Fibroblast of pulmonary artery (primary cell): Measurements from ENCODE around the gene IGF2R.

Source experiments
- DNase-seq: peaks from one replicate; pipeline ENCODE4 v3.0.0-alpha.2; 2010; ENCODE audit warnings: low read depth
- H3K4me3 ChIP-seq: replicated peaks from 2 replicates; pipeline ENCODE4 v1.5.1; 2011; ENCODE audit warnings: low read depth, mild to moderate bottlenecking, control low read depth, low read length, moderate library complexity
- TF ChIP-seq, protein P1 (sequence below): IDR thresholded peaks from 2 replicates; pipeline ENCODE4 v1.5.1; 2011; ENCODE audit warnings: mild to moderate bottlenecking, control low read depth, low read length, inconsistent platforms; ENCODE audit errors: missing control alignments

IGF2R gene

DNA sequence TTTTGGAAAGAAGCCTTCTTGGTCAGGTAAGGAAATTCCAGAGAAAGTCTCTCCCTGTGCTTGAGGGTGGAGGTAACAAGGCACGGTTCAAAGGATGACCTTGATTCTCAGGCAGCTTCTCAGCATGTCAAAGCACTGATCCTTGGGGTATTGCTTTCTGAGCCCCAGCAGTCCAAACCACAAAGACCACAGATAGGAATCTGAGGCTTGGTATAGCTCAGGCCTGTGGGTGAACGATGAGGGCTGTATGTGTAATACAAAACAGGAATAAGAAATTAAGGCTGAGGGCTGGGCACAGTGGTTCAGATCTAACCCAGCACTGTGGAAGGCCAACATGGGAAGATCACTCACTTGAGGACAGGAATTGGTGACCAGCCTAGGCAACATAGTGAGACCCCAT, 82.5 kb downstream of the IGF2R start:
- TF ChIP-seq, protein P1, sequence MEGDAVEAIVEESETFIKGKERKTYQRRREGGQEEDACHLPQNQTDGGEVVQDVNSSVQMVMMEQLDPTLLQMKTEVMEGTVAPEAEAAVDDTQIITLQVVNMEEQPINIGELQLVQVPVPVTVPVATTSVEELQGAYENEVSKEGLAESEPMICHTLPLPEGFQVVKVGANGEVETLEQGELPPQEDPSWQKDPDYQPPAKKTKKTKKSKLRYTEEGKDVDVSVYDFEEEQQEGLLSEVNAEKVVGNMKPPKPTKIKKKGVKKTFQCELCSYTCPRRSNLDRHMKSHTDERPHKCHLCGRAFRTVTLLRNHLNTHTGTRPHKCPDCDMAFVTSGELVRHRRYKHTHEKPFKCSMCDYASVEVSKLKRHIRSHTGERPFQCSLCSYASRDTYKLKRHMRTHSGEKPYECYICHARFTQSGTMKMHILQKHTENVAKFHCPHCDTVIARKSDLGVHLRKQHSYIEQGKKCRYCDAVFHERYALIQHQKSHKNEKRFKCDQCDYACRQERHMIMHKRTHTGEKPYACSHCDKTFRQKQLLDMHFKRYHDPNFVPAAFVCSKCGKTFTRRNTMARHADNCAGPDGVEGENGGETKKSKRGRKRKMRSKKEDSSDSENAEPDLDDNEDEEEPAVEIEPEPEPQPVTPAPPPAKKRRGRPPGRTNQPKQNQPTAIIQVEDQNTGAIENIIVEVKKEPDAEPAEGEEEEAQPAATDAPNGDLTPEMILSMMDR: no peak
- H3K4me3 ChIP-seq: no peak overlapping the region
- DNase-seq: no peak

GRCh38 chr6:160054271-160054670, 85.4 kb downstream of the IGF2R start:
- no peak overlapping the region for H3K4me3 ChIP-seq
- TF ChIP-seq, protein P1: no peak
- no peak for DNase-seq

- H3K4me3 ChIP-seq: no peak overlapping the region
- TF ChIP-seq, protein P1: no peak
- DNase-seq: no peak
Measured at GRCh38 chr6:160054913-160055312, 86.0 kb downstream of the IGF2R start.

GRCh38 chr6:160055378-160055777, 86.5 kb downstream of the IGF2R start:
- TF ChIP-seq, protein P1: no peak
- DNase-seq: no peak
- H3K4me3 ChIP-seq: no peak overlapping the region

- no peak overlapping the region for H3K4me3 ChIP-seq
- no peak for DNase-seq
- TF ChIP-seq, protein P1: no peak
Measured at GRCh38 chr6:160055813-160056212, 86.9 kb downstream of the IGF2R start.

- H3K4me3 ChIP-seq: no peak overlapping the region
- TF ChIP-seq, protein P1: no peak
- DNase-seq: no peak
Measured at GRCh38 chr6:160057080-160057479, 88.2 kb downstream of the IGF2R start.

- TF ChIP-seq, protein P1: no peak
- no peak overlapping the region for H3K4me3 ChIP-seq
- no peak for DNase-seq
Measured at GRCh38 chr6:160058603-160059215, 89.8 kb downstream of the IGF2R start.
